Lung (tissue), 12 donors: ENCODE results near the gene GABBR2. TPM values are rescaled to one million over a fixed set of nuclear protein-coding genes. Genes with fewer than 3 reads are reported as not detected.

ENCODE experiments used
- ATAC-seq: fragments of 200-7000 bp; cut with Tn5 transposase; one replicate; pipeline ENCODE4 v1.9.1; 2020; ENCODE audit warnings: moderate number of reproducible peaks; ENCODE audit not compliant: insufficient read depth, low FRiP score
- DNase-seq, 3 donors: peaks; one replicate each; pipeline ENCODE4 v3.0.0-alpha.2; 2013 to 2017
- H3K27ac ChIP-seq, 2 donors: one replicate each; pipeline ENCODE4 v1.5.1; 2013; ENCODE audit warnings: mild to moderate bottlenecking in 2 of 2, moderate library complexity in 2 of 2, control low read depth in 1 of 2, inconsistent platforms in 1 of 2, low read depth in 1 of 2, low read length in 1 of 2
- H3K27me3 ChIP-seq, 3 donors: one replicate each; pipeline ENCODE4 v1.5.1; 2013; ENCODE audit warnings: low read length in 2 of 3; ENCODE audit not compliant: control insufficient read depth in 3 of 3, insufficient read depth in 3 of 3
- H3K36me3 ChIP-seq, 4 donors: one replicate each; pipeline ENCODE4 v1.5.1; 2013; ENCODE audit warnings: low read length in 4 of 4, mild to moderate bottlenecking in 1 of 4, moderate library complexity in 1 of 4; ENCODE audit not compliant: control insufficient read depth in 4 of 4, insufficient read depth in 4 of 4
- H3K4me1 ChIP-seq, 5 donors: one replicate each; pipeline ENCODE4 v1.5.1; 2013; ENCODE audit warnings: low read length in 5 of 5, mild to moderate bottlenecking in 2 of 5, moderate library complexity in 1 of 5; ENCODE audit not compliant: control insufficient read depth in 5 of 5, insufficient read depth in 5 of 5
- H3K4me3 ChIP-seq: one replicate; pipeline ENCODE4 v1.5.1; 2013; ENCODE audit warnings: mild to moderate bottlenecking, control low read depth, moderate library complexity
- H3K9ac ChIP-seq, 2 donors: one replicate each; pipeline ENCODE4 v1.5.1; 2013; ENCODE audit warnings: low read length in 2 of 2, control low read depth in 1 of 2; ENCODE audit not compliant: insufficient read depth in 1 of 2
- H3K9me3 ChIP-seq, 4 donors: one replicate each; pipeline ENCODE4 v1.5.1; 2013; ENCODE audit warnings: low read length in 3 of 4, mild to moderate bottlenecking in 1 of 4, moderate library complexity in 1 of 4; ENCODE audit not compliant: control insufficient read depth in 4 of 4, insufficient read depth in 3 of 4
- CTCF ChIP-seq: IDR thresholded peaks from 2 replicates; pipeline ENCODE4 v1.5.1; 2012; ENCODE audit warnings: mild to moderate bottlenecking; ENCODE audit errors: control extremely low read depth, extremely low read depth
- WGBS, 2 donors: extraction: QIAGEN DNeasy Blood & Tissue Kit; methylation state at CpG; one replicate each; pipeline ENCODE4 v1.1.7; 2013; 5-methylcytosine and 5-hydroxymethylcytosine counted together
- polyA plus RNA-seq, 2 donors: library from polyadenylated mRNA; stranded (reverse); fragments of 200-250 nt; gene quantifications; one replicate each; pipeline ENCODE4 v1.2.1, GENCODE V29; 2013
- total RNA-seq, 2 donors: library from RNA; depleted of rRNA in 1 of 2; stranded (reverse); fragments of >200 nt in 1 of 2; gene quantifications; one replicate each; pipeline ENCODE4 v1.2.1, GENCODE V29; 2014 to 2021
- donor health status: control.
- donor health status: control.
- donor health status: Bipolar disorder and iron deficiency.
- donor health status: healthy.
- donor health status: DM: yes; HTN: yes; CAD: no.

GABBR2 gene
- total and polyA plus RNA-seq, 4 donors: 0.40 to 1.8 (median 0.64) TPM

DNA sequence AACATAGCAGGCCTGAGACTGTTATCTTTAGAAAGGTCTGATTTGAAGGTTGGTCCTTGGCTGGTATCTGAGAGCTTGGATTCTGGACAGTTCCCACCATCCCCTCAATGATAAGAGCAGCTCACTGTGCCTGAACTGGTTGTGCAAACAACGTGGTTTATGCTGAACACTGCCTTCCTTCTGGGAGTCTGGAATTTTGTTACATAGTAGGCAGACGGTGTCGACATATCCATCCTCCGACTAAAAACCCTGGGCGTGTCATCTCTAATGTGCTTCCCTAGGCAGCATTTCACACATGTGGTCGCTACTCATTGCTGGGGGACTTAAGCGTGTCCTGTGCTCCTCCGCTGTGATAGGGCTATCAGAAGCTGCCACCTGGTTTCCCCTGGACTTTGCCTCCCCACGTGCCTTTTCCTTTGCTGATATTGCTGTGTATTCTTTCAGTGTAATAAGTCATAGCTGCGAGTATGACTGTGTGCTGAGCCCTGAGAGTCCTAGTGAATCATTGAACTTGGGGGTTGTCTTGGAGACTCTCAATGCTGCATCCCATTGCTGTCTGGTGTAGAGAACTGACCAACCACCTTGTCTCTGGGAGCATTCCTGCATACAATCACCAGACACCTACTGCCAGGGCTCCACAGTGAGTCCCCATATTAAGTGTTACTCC is 334.2 kb downstream of the GABBR2 start:
- ATAC-seq (no peak), DNase-seq (no peak)
- Histone ChIP-seq H3K4me3 (no peak overlapping the region), H3K9me3 (no peaks in the 10 kb centered on the region), H3K9ac (no peak overlapping the region), H3K27me3 (no peaks in the 10 kb centered on the region), H3K27ac (no peak overlapping the region), H3K36me3 (no peaks in the 10 kb centered on the region), H3K4me1 (no peaks in the 10 kb centered on the region)
- no peak for TF ChIP-seq CTCF
- 60 to 71% methylated on average over 10 of the region's 10 CpGs for WGBS, 2 donors

DNA sequence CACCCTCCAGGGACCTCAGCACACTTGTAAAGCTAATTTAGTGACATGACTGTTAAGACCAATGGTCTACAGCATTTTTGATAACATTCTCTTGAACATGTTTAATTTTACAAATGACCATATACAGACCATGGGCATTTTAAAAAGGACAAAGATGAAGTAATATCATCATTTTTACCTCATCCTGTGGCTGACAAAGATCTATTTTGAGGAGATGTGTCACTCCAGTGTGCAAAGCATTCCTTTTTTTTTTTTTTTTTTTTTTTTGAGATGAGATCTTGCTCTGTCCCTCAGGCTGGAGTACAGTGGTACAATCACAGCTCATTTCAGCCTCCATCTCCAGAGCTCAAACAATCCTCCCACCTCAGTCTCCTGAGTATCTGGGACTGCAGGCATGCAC is 335.1 kb downstream of the GABBR2 start:
- Histone ChIP-seq H3K4me1 (no peaks in the 10 kb centered on the region), H3K27ac (no peak overlapping the region), H3K27me3 (no peaks in the 10 kb centered on the region), H3K9me3 (no peaks in the 10 kb centered on the region), H3K36me3 (no peaks in the 10 kb centered on the region), H3K9ac (no peak overlapping the region), H3K4me3 (no peak overlapping the region)
- ATAC-seq (no peak), DNase-seq (no peak)
- TF ChIP-seq CTCF: no peak

DNA sequence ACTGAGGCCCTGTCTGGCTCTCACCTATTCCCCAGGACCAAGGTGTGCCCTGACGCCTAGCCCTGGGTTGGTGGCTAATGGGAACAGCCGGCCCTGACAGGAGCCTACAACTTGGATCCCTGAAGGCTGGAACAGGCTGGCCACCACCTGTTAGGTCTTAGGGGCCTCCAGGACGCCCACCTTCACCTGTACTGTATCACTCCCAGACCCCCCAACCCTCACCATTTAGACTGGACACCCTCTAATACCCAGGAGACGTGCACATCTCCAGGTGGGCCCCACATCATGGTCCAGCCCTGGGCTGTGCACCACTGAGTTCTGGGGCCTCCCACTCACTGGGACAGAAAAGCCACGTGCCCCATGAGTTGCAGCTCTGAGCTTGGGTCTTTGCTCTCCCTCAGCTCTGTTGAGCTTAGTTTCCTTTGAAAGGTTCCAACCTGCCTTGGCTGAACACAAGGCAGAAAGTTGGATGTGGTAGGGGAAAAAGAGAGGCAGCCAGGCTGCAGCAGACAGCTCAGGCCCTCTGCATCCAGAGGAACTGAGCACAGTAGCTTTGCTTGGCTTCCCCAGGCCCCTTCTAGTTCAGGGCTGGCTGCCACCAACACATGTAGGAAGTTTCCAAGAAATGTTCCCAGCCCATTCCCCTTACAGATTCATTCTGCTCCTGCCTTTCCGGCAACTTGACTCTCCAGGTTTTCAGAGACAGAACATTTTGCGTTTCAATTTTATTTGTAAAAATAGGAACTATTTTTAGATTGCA is 336.5 kb downstream of the GABBR2 start:
- Histone ChIP-seq H3K4me1 (no peaks in the 10 kb centered on the region), H3K27me3 (no peaks in the 10 kb centered on the region), H3K4me3 (no peak overlapping the region), H3K9me3 (peaks cover 0 to 2% (median 0%) of the 10 kb centered on the region in 4 donors), H3K27ac (no peak overlapping the region), H3K9ac (no peak overlapping the region), H3K36me3 (no peaks in the 10 kb centered on the region)
- ATAC-seq (no peak), DNase-seq (no peak)
- 79 to 84% methylated on average over 7 of the region's 7 CpGs for WGBS, 2 donors
- TF ChIP-seq CTCF: no peak
